ENCODE data around the gene ZNF599. TPM values are rescaled to one million over a fixed set of nuclear protein-coding genes. Genes with fewer than 3 reads are reported as not detected.
A peak's percentile ranks its signal among the peaks of the same experiment; 100 is the strongest.

Gene ZNF599
- total and polyA plus RNA-seq, 4 donors: 2.3 to 7.9 (median 6.1) TPM

DNA sequence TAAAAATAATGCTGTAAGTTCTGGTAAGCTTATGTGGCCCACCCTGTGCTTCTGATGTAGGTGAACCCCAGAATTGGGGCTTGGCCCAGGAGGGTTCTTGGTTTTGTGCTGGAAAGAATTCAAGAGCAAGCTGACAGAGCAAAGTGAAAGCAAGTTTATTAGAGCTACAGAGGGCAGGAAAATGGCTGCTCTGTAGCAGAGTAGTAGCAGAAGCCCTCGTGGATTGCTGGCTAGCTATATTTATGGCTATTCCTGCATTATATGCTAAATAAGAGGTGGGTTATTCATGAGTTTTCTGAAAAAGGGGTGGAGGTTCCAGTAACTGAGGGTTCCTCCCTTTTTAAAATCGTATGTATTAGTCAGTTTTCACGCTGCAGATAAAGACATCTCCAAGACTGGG is 20.6 kb upstream of the ZNF599 start:
- Histone ChIP-seq H3K36me3 (ENCODE audit: control insufficient read depth in 1 of 2, insufficient read depth in 2 of 2, low read length in 1 of 2) (no peaks in the 10 kb centered on the region), H3K4me3 (ENCODE audit: low read length in 2 of 2) (no peak overlapping the region), H3K4me1 (ENCODE audit: control insufficient read depth in 1 of 2, insufficient read depth in 2 of 2, low read length in 2 of 2) (no peaks in the 10 kb centered on the region), H3K27ac (ENCODE audit: low read depth in 1 of 2, low read length in 2 of 2) (no peak overlapping the region), H3K9me3 (ENCODE audit: control insufficient read depth, low read length) (no peaks in the 10 kb centered on the region), H3K27me3 (ENCODE audit: control insufficient read depth in 1 of 2, insufficient read depth in 2 of 2, low read length in 1 of 2) (no peaks in the 10 kb centered on the region)
- ATAC-seq (ENCODE audit: low FRiP score) (no peak), DNase-seq (no peak)
- intact Hi-C loops (cut with DNase I): no loop called here
- WGBS, 2 donors: 48 to 58% methylated on average over 3 of the region's 3 CpGs

DNA sequence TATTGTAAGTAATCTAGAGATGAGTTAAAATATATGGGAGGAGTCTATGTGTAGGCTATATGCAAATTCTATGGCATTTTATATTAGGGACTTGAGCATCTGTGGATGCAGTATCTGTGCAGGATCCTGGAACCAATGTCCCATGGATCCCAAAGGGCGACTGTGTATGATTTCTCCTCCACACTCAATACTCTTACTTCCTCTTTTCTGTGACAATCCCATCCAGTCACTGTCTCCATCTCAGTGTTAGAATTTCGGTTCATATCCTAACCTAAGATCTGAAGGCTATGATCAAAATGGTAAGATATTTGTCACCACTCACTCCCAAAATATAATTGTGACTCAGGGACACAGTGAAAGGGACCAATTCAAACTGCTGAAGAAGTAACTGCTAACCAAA is 15.1 kb upstream of the ZNF599 start:
- H3K36me3 ChIP-seq (ENCODE audit: control insufficient read depth in 1 of 2, insufficient read depth in 2 of 2, low read length in 1 of 2): no peaks in the 10 kb centered on the region
- no peaks in the 10 kb centered on the region for H3K27me3 ChIP-seq (ENCODE audit: control insufficient read depth in 1 of 2, insufficient read depth in 2 of 2, low read length in 1 of 2)
- 54 to 57% methylated on average over 2 of the region's 2 CpGs for WGBS, 2 donors
- no peaks in the 10 kb centered on the region for H3K9me3 ChIP-seq (ENCODE audit: control insufficient read depth, low read length)
- H3K27ac ChIP-seq (ENCODE audit: low read depth in 1 of 2, low read length in 2 of 2): no peak overlapping the region
- DNase-seq (no peak), ATAC-seq (ENCODE audit: low FRiP score) (no peak)
- no peaks in the 10 kb centered on the region for H3K4me1 ChIP-seq (ENCODE audit: control insufficient read depth in 1 of 2, insufficient read depth in 2 of 2, low read length in 2 of 2)
- H3K4me3 ChIP-seq (ENCODE audit: low read length in 2 of 2): no peak overlapping the region
- intact Hi-C loops (cut with DNase I): no loop called here

DNA sequence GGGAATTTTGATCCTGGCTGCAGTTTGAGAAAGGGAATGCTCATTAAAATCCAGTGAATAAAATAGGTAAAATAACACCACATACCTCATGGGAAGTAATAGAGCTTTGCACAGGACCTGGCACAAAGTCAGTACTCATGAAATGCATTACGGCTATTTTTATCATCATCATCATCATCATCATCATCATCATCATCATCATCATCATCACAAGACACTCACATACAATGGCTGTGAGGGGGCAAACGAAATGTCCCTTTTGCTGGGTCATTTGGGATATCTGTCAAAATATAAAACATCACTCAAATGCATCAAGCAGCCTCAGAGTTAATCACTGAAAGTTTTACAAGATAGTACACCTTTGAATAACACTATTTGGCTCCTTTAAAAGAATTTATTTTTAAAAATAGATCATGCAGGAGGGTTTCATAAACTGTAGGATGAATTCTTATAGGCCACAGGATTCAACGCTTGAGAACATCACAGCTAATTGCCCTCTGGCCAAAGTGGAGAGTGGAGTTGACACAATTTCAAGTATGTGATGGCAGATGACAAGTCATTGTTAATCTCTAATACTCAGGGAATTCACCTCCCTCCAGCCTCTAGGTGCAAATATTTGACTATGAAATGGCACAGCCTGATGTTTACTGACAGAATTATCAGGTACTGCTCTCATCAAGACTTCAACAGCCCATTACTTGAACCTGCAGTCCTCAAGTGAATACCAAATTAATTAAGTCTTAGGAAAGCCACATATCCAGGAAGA is 14.2 kb upstream of the ZNF599 start:
- H3K27ac ChIP-seq (ENCODE audit: low read depth in 1 of 2, low read length in 2 of 2): no peak overlapping the region
- H3K9me3 ChIP-seq (ENCODE audit: control insufficient read depth, low read length): no peaks in the 10 kb centered on the region
- ATAC-seq (ENCODE audit: low FRiP score) (no peak), DNase-seq (no peak)
- H3K36me3 ChIP-seq (ENCODE audit: control insufficient read depth in 1 of 2, insufficient read depth in 2 of 2, low read length in 1 of 2): no peaks in the 10 kb centered on the region
- no peak overlapping the region for H3K4me3 ChIP-seq (ENCODE audit: low read length in 2 of 2)
- intact Hi-C loops (cut with DNase I): no loop called here
- no peaks in the 10 kb centered on the region for H3K4me1 ChIP-seq (ENCODE audit: control insufficient read depth in 1 of 2, insufficient read depth in 2 of 2, low read length in 2 of 2)
- WGBS, 2 donors: 61 to 66% methylated on average over 3 of the region's 3 CpGs
- H3K27me3 ChIP-seq (ENCODE audit: control insufficient read depth in 1 of 2, insufficient read depth in 2 of 2, low read length in 1 of 2): no peaks in the 10 kb centered on the region

DNA sequence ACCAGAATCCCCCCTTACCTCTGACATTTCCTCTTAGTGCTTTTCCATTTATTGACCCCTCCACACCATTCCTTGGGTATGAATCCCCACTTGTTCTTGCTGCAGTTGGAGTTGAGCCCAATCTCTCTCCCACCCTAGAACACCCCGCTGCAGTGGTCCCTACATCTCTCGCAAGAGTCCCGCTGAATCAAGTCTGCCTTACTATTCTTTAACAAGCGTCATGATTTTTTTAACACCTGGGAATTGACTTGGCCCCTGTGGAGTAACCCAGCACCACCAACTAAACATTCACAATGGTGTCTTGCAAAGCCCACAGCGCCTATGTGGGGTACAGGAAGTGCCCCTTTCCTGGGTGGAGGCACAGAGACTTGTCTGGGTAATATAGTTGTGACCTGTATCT is 13.2 kb upstream of the ZNF599 start:
- Histone ChIP-seq H3K4me1 (ENCODE audit: control insufficient read depth in 1 of 2, insufficient read depth in 2 of 2, low read length in 2 of 2) (no peaks in the 10 kb centered on the region), H3K36me3 (ENCODE audit: control insufficient read depth in 1 of 2, insufficient read depth in 2 of 2, low read length in 1 of 2) (no peaks in the 10 kb centered on the region), H3K27ac (ENCODE audit: low read depth in 1 of 2, low read length in 2 of 2) (no peak overlapping the region), H3K27me3 (ENCODE audit: control insufficient read depth in 1 of 2, insufficient read depth in 2 of 2, low read length in 1 of 2) (no peaks in the 10 kb centered on the region), H3K4me3 (ENCODE audit: low read length in 2 of 2) (no peak overlapping the region), H3K9me3 (ENCODE audit: control insufficient read depth, low read length) (no peaks in the 10 kb centered on the region)
- ATAC-seq (ENCODE audit: low FRiP score) (no peak), DNase-seq (no peak)
- 68 to 78% methylated on average over 5 of the region's 5 CpGs for WGBS, 2 donors
- intact Hi-C loops (cut with DNase I): no loop called here

DNA sequence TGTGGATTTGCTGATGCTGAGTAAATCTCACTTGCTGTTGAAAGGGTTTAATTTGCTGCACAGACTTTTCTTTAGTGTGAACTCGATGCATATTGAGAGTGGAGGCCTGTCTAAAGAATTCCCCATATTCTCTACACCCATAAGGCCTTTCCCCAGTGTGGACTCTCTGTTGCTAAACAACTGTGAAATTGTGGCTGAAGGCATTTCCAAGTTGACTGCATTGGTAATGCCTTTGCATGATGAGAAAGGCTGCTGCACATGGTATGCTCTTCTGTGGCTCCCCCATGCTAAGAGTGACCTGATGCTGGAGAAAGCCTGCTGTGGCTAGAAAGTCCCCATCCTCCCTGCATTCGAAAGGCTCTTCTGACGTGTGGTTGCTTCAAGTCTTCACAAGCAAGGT is 6.6 kb upstream of the ZNF599 start:
- DNase-seq: no peak
- H3K36me3 ChIP-seq (ENCODE audit: control insufficient read depth in 1 of 2, insufficient read depth in 2 of 2, low read length in 1 of 2): no peaks in the 10 kb centered on the region
- 57 to 59% methylated on average over 3 of the region's 3 CpGs for WGBS, 2 donors
- intact Hi-C loops (cut with DNase I): no loop called here
- H3K27ac ChIP-seq (ENCODE audit: low read depth in 1 of 2, low read length in 2 of 2): no peak overlapping the region
- peaks cover 5% of the 10 kb centered on the region for H3K9me3 ChIP-seq (ENCODE audit: control insufficient read depth, low read length)
- peaks cover 0 to 1% of the 10 kb centered on the region in 2 donors for H3K27me3 ChIP-seq (ENCODE audit: control insufficient read depth in 1 of 2, insufficient read depth in 2 of 2, low read length in 1 of 2)
- no peak overlapping the region for H3K4me3 ChIP-seq (ENCODE audit: low read length in 2 of 2)
- no peak for ATAC-seq (ENCODE audit: low FRiP score)
- H3K4me1 ChIP-seq (ENCODE audit: control insufficient read depth in 1 of 2, insufficient read depth in 2 of 2, low read length in 2 of 2): no peaks in the 10 kb centered on the region

DNA sequence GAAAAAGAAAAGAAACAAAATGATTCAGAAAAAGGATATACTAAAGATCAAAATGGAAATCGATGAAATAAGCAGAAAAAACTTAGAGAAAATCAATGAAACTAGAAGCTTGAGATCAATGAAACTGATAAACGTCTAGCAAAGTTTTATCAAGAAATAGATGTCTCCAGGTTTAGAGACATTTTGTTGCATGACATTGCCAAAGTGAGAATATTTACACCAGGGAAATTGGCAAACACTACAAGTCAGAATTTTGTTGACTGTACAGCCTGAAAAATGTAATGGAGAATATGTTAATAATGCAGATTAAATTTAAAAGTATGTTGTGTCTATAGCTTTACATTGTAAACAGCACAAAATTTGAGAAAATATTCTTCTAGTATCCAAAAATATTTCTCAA is 5.3 kb upstream of the ZNF599 start:
- H3K27ac ChIP-seq (ENCODE audit: low read depth in 1 of 2, low read length in 2 of 2): no peak overlapping the region
- no peak for DNase-seq
- H3K36me3 ChIP-seq (ENCODE audit: control insufficient read depth in 1 of 2, insufficient read depth in 2 of 2, low read length in 1 of 2): no peaks in the 10 kb centered on the region
- peaks cover 0 to 1% of the 10 kb centered on the region in 2 donors for H3K27me3 ChIP-seq (ENCODE audit: control insufficient read depth in 1 of 2, insufficient read depth in 2 of 2, low read length in 1 of 2)
- 63 to 67% methylated on average over 2 of the region's 2 CpGs for WGBS, 2 donors
- no peaks in the 10 kb centered on the region for H3K4me1 ChIP-seq (ENCODE audit: control insufficient read depth in 1 of 2, insufficient read depth in 2 of 2, low read length in 2 of 2)
- no peak for ATAC-seq (ENCODE audit: low FRiP score)
- no peak overlapping the region for H3K4me3 ChIP-seq (ENCODE audit: low read length in 2 of 2)
- peaks cover 5% of the 10 kb centered on the region for H3K9me3 ChIP-seq (ENCODE audit: control insufficient read depth, low read length)
- intact Hi-C loops (cut with DNase I): no loop called here

DNA sequence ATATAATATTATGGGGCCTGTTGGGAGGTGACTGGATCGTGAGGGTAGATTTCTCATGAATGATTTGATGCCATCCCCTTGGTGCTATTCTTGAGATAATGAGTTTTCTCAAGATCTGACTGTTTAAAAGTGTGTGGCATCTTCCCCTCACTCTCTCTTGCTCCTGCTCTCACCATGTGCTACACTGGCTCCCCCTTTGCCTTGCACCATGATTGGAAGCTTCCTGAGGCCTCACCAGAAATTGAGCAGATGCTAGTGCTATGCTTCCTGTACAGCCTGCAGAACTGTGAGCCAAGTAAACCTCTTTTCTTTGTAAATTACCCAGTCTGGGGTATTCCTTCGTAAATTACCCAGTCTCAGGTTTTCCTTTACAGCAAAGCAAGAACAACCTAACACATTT is 1.8 kb upstream of the ZNF599 start:
- intact Hi-C loops (cut with DNase I): loop anchor here (5.0 kb wide), 2 partner anchors 43 to 98 kb away; partner anchors contain the start of genes ZNF181 (in 2 of the 2), SCGB2B2 (in 1 of the 2) and ZNF302 (in 1 of the 2)
- peaks cover 0 to 2% of the 10 kb centered on the region in 2 donors for H3K36me3 ChIP-seq (ENCODE audit: control insufficient read depth in 1 of 2, insufficient read depth in 2 of 2, low read length in 1 of 2)
- 52 to 66% methylated on average over 2 of the region's 2 CpGs for WGBS, 2 donors

DNA sequence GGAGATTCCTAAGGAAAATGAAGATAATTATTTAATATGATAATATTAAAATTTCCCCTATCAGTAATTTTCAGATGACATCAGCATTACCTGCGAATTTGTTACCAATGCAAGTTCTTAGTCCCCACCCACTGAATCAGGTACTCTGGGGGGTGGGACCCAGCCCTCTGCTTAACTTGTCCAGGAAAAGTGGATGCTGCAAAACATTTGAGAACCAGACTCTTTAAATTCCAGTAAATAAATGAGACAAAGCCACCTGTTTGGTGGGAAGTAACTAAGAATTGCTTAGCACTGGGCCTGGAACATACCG is 495 bp upstream of the ZNF599 start:
- H3K4me1 ChIP-seq (ENCODE audit: control insufficient read depth in 1 of 2, insufficient read depth in 2 of 2, low read length in 2 of 2): no peaks in the 10 kb centered on the region
- ATAC-seq (ENCODE audit: low FRiP score) (no peak), DNase-seq (no peak)
- WGBS, 2 donors: 66 to 68% methylated on average over 2 of the region's 2 CpGs
- H3K27me3 ChIP-seq (ENCODE audit: control insufficient read depth in 1 of 2, insufficient read depth in 2 of 2, low read length in 1 of 2): no peaks in the 10 kb centered on the region
- peaks cover 0 to 4% of the 10 kb centered on the region in 2 donors for H3K36me3 ChIP-seq (ENCODE audit: control insufficient read depth in 1 of 2, insufficient read depth in 2 of 2, low read length in 1 of 2)
- H3K27ac ChIP-seq (ENCODE audit: low read depth in 1 of 2, low read length in 2 of 2): no peak overlapping the region
- intact Hi-C loops (cut with DNase I): loop anchor here (5.0 kb wide), 2 partner anchors 41 to 96 kb away; partner anchors contain the start of genes ZNF181 (in 2 of the 2), SCGB2B2 (in 1 of the 2) and ZNF302 (in 1 of the 2)
- H3K9me3 ChIP-seq (ENCODE audit: control insufficient read depth, low read length): no peaks in the 10 kb centered on the region
- peak overlapping the region in 1 of 2 donors; percentile 21 for H3K4me3 ChIP-seq (ENCODE audit: low read length in 2 of 2)

More for the DNA sequence above, 1.8 kb upstream of the ZNF599 start:
- H3K27ac ChIP-seq (ENCODE audit: low read depth in 1 of 2, low read length in 2 of 2): no peak overlapping the region
- ATAC-seq (ENCODE audit: low FRiP score) (no peak), DNase-seq (no peak)
- H3K4me1 ChIP-seq (ENCODE audit: control insufficient read depth in 1 of 2, insufficient read depth in 2 of 2, low read length in 2 of 2): no peaks in the 10 kb centered on the region
- H3K27me3 ChIP-seq (ENCODE audit: control insufficient read depth in 1 of 2, insufficient read depth in 2 of 2, low read length in 1 of 2): peaks cover 0 to 1% of the 10 kb centered on the region in 2 donors
- peaks cover 5% of the 10 kb centered on the region for H3K9me3 ChIP-seq (ENCODE audit: control insufficient read depth, low read length)
- H3K4me3 ChIP-seq (ENCODE audit: low read length in 2 of 2): no peak overlapping the region

DNA sequence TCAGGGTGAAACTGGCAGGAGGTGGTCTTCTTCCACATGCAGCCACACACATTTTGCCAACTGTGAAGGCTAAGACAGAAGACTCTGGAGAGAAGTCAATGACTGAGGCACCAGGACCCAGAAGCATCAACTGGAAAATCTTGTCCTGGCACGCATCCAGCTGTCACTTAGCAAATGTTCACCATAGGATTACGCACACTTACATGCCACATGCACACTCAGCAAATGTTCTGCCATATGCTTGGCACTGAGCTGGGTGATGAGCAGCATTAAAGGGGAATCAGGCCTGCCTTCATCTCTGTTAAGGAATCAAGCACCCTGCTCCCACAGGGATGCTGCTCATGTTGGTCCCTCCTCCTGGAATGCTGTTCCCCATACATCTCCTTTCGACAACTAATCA is 5.1 kb downstream of the ZNF599 start:
- Histone ChIP-seq H3K4me3 (ENCODE audit: low read length in 2 of 2) (no peak overlapping the region), H3K9me3 (ENCODE audit: control insufficient read depth, low read length) (peaks cover 14% of the 10 kb centered on the region), H3K27me3 (ENCODE audit: control insufficient read depth in 1 of 2, insufficient read depth in 2 of 2, low read length in 1 of 2) (no peaks in the 10 kb centered on the region), H3K4me1 (ENCODE audit: control insufficient read depth in 1 of 2, insufficient read depth in 2 of 2, low read length in 2 of 2) (no peaks in the 10 kb centered on the region), H3K27ac (ENCODE audit: low read depth in 1 of 2, low read length in 2 of 2) (no peak overlapping the region), H3K36me3 (ENCODE audit: control insufficient read depth in 1 of 2, insufficient read depth in 2 of 2, low read length in 1 of 2) (peaks cover 19 to 25% of the 10 kb centered on the region in 2 donors)
- intact Hi-C loops (cut with DNase I): no loop called here
- no peak for DNase-seq
- ATAC-seq (ENCODE audit: low FRiP score): no peak
- 96 to 98% methylated on average over 3 of the region's 3 CpGs for WGBS, 2 donors

Data from aorta (tissue), 5 donors.